Astrocyte (in vitro differentiated cells and primary cell): Measurements from ENCODE around the gene GALNT1. TPM values are rescaled to one million over a fixed set of nuclear protein-coding genes. Genes with fewer than 3 reads are reported as not detected.
"Not testable (repeated sequence)": the region's sequence is repeated elsewhere in the genome, so short reads cannot be mapped to it uniquely, and the experiment has no call there.

ENCODE experiments used
- DNase-seq: peaks from one replicate; pipeline ENCODE4 v3.0.0-alpha.2; 2010; ENCODE audit warnings: low read depth
- FAIRE-seq: peaks from 2 replicates; lab custom pipeline; 2011; peaks lifted over from hg19 to GRCh38; lab: Jason Lieb, UNC
- H2AFZ ChIP-seq: 2 replicates; pipeline ENCODE4 v1.6.0; 2012; ENCODE audit warnings: low read depth, low read length, inconsistent platforms
- H3K27ac ChIP-seq: 2 replicates; pipeline ENCODE4 v1.5.1; 2011; ENCODE audit warnings: low read depth, low read length, inconsistent platforms
- H3K27me3 ChIP-seq: 2 replicates; pipeline ENCODE4 v1.6.0; 2011; ENCODE audit warnings: low read length, inconsistent platforms; ENCODE audit not compliant: insufficient read depth
- H3K36me3 ChIP-seq: 2 replicates; pipeline ENCODE4 v1.5.1; 2011; ENCODE audit warnings: low read length, inconsistent platforms; ENCODE audit not compliant: insufficient read depth
- H3K4me1 ChIP-seq: 2 replicates; pipeline ENCODE4 v1.5.1; 2011; ENCODE audit warnings: low read length, inconsistent platforms; ENCODE audit not compliant: insufficient read depth
- H3K4me2 ChIP-seq: 2 replicates; pipeline ENCODE4 v1.6.0; 2012; ENCODE audit warnings: low read length, inconsistent platforms
- H3K4me3 ChIP-seq: 2 replicates; pipeline ENCODE4 v1.5.1; 2011; ENCODE audit warnings: low read depth, mild to moderate bottlenecking, low read length, inconsistent platforms; ENCODE audit not compliant: insufficient read depth
- H3K79me2 ChIP-seq: 2 replicates; pipeline ENCODE4 v1.6.0; 2012; ENCODE audit warnings: mild to moderate bottlenecking, low read length, inconsistent platforms; ENCODE audit not compliant: insufficient read depth
- H3K9ac ChIP-seq: 2 replicates; pipeline ENCODE4 v1.6.0; 2012; ENCODE audit warnings: mild to moderate bottlenecking, low read length, inconsistent platforms
- H3K9me3 ChIP-seq: 2 replicates; pipeline ENCODE4 v1.5.1; 2012; ENCODE audit warnings: low read depth, mild to moderate bottlenecking, low read length, inconsistent platforms; ENCODE audit not compliant: insufficient read depth
- H4K20me1 ChIP-seq: 2 replicates; pipeline ENCODE4 v1.6.0; 2012; ENCODE audit warnings: low read length, inconsistent platforms; ENCODE audit not compliant: insufficient read depth
- H3K27ac Mint-ChIP-seq: one replicate; pipeline ENCODE4 v1.8.0; 2021; ENCODE audit warnings: mild to moderate bottlenecking, mixed read lengths; ENCODE audit not compliant: unreplicated experiment
- H3K27me3 Mint-ChIP-seq: one replicate; pipeline ENCODE4 v1.8.0; 2021; ENCODE audit warnings: low read depth, mixed read lengths; ENCODE audit not compliant: unreplicated experiment
- H3K36me3 Mint-ChIP-seq: one replicate; pipeline ENCODE4 v1.8.0; 2021; ENCODE audit warnings: low read depth, mixed read lengths; ENCODE audit not compliant: unreplicated experiment
- H3K4me1 Mint-ChIP-seq: one replicate; pipeline ENCODE4 v1.8.0; 2021; ENCODE audit warnings: low read depth, mixed read lengths; ENCODE audit not compliant: unreplicated experiment
- H3K4me3 Mint-ChIP-seq: one replicate; pipeline ENCODE4 v1.8.0; 2021; ENCODE audit warnings: mild to moderate bottlenecking, moderate library complexity, mixed read lengths; ENCODE audit not compliant: unreplicated experiment
- H3K9me3 Mint-ChIP-seq: one replicate; pipeline ENCODE4 v1.8.0; 2021; ENCODE audit warnings: mild to moderate bottlenecking, mixed read lengths; ENCODE audit not compliant: unreplicated experiment
- CTCF ChIP-seq: IDR thresholded peaks from 2 replicates; pipeline ENCODE4 v1.5.1; 2011; ENCODE audit warnings: low read depth, mild to moderate bottlenecking, inconsistent platforms, low read length, moderate library complexity; ENCODE audit not compliant: insufficient read depth
- EZH2 ChIP-seq: IDR thresholded peaks from 2 replicates; pipeline ENCODE4 v1.6.1; 2012; ENCODE audit warnings: mild to moderate bottlenecking, low read length, inconsistent platforms; ENCODE audit not compliant: insufficient read depth
- total RNA-seq: library from RNA; stranded (reverse); gene quantifications from 2 replicates; pipeline ENCODE4 v1.2.1, GENCODE V29; 2021

GALNT1 gene
- total RNA-seq, 1 donor from 2014 or later, result 127 TPM

GRCh38 chr18:35573531-35573930 lies 8.0 kb upstream of the GALNT1 start:
- H2AFZ ChIP-seq, result no peak overlapping the region
- Mint-ChIP-seq H3K4me3 (no peak overlapping the region), H3K27ac (no peak overlapping the region), H3K9me3 (peaks cover 5% of the 10 kb centered on the region), H3K36me3 (no peaks in the 10 kb centered on the region), H3K4me1 (peaks cover 4% of the 10 kb centered on the region), H3K27me3 (no peaks in the 10 kb centered on the region)
- no peak overlapping the region for H3K4me3 ChIP-seq
- H3K9me3 ChIP-seq, result no peaks in the 10 kb centered on the region
- no peak overlapping the region for H3K4me2 ChIP-seq
- TF ChIP-seq CTCF (no peak), EZH2 (no peak)
- no peaks in the 10 kb centered on the region for H3K27me3 ChIP-seq
- no peaks in the 10 kb centered on the region for H3K36me3 ChIP-seq
- no peak overlapping the region for H3K9ac ChIP-seq
- FAIRE-seq (no peak), DNase-seq (no peak)
- H3K27ac ChIP-seq, result no peak overlapping the region
- no peaks in the 10 kb centered on the region for H3K79me2 ChIP-seq
- no peaks in the 10 kb centered on the region for H3K4me1 ChIP-seq
- no peaks in the 10 kb centered on the region for H4K20me1 ChIP-seq

GRCh38 chr18:35576240-35576845 lies 5.2 kb upstream of the GALNT1 start:
- not testable (repeated sequence) for H3K27ac Mint-ChIP-seq, H3K4me3 Mint-ChIP-seq, H3K9ac ChIP-seq, H3K27me3 ChIP-seq, H3K36me3 ChIP-seq, H3K9me3 Mint-ChIP-seq, H4K20me1 ChIP-seq, FAIRE-seq, H3K4me1 Mint-ChIP-seq, H3K36me3 Mint-ChIP-seq, DNase-seq, H3K9me3 ChIP-seq, H3K79me2 ChIP-seq, H3K27me3 Mint-ChIP-seq, H3K27ac ChIP-seq, H3K4me1 ChIP-seq, H3K4me3 ChIP-seq, H2AFZ ChIP-seq, H3K4me2 ChIP-seq

GRCh38 chr18:35577045-35577848 lies 4.3 kb upstream of the GALNT1 start:
- Histone ChIP-seq H2AFZ (no peak overlapping the region), H3K4me1 (peaks cover under 1% of the 10 kb centered on the region), H3K79me2 (peaks cover 8% of the 10 kb centered on the region), H3K36me3 (no peaks in the 10 kb centered on the region), H4K20me1 (peaks cover under 1% of the 10 kb centered on the region), H3K9me3 (no peaks in the 10 kb centered on the region), H3K27ac (no peak overlapping the region), H3K4me3 (no peak overlapping the region), H3K27me3 (no peaks in the 10 kb centered on the region), H3K4me2 (no peak overlapping the region), H3K9ac (no peak overlapping the region)
- peaks cover 5% of the 10 kb centered on the region for H3K9me3 Mint-ChIP-seq
- TF ChIP-seq CTCF, result no peak
- TF ChIP-seq EZH2, result no peak
- FAIRE-seq (no peak), DNase-seq (peak; percentile 36)
- no peaks in the 10 kb centered on the region for H3K36me3 Mint-ChIP-seq
- H3K27me3 Mint-ChIP-seq, result no peaks in the 10 kb centered on the region
- H3K4me3 Mint-ChIP-seq, result peak overlapping the region; percentile 27
- H3K4me1 Mint-ChIP-seq, result peaks cover 4% of the 10 kb centered on the region
- no peak overlapping the region for H3K27ac Mint-ChIP-seq
